Iris pigment epithelial cell (primary cell): Measurements from ENCODE around the gene EIF3A.
A peak's percentile ranks its signal among the peaks of the same experiment; 100 is the strongest.
"Not testable (repeated sequence)": the region's sequence is repeated elsewhere in the genome, so short reads cannot be mapped to it uniquely, and the experiment has no call there.

Source experiments
- DNase-seq: peaks from one replicate; pipeline ENCODE4 v3.0.0-alpha.2; 2011; ENCODE audit warnings: low read depth

EIF3A gene

DNA sequence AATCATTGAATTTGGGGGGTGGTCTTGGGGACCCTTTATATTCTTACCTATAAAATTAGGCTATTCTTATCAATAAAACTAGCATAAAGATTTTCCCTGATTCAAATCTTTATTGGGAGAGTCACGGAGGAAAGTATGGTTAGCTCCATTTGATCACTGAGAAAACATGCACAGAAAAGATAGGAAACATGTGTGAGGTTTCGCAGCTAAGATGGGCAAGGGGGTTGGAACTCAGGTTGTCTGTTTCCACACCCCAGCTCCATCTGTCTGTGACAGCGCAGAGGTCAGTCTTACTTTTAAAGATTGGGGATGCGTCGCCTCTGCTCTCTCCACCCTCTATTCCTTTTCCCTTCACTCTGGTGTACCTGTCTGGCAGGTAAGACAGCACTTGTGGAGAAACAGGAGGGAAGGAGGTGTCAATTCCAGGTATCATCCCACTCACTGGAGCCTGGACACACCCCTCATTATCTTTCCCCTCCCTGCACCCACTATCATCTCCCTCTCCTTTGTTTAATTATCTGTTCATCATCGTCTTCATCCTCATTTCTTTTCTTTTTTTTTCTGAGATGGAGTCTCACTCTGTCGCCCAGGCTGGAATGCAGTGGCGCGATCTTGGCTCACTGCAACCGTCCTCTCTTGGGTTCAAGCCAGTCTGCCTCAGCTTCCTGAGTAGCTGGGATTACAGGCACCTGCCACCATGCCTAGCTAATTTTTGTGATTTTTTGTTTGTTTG, 20.9 kb upstream of the EIF3A start:
- no peak for DNase-seq

DNA sequence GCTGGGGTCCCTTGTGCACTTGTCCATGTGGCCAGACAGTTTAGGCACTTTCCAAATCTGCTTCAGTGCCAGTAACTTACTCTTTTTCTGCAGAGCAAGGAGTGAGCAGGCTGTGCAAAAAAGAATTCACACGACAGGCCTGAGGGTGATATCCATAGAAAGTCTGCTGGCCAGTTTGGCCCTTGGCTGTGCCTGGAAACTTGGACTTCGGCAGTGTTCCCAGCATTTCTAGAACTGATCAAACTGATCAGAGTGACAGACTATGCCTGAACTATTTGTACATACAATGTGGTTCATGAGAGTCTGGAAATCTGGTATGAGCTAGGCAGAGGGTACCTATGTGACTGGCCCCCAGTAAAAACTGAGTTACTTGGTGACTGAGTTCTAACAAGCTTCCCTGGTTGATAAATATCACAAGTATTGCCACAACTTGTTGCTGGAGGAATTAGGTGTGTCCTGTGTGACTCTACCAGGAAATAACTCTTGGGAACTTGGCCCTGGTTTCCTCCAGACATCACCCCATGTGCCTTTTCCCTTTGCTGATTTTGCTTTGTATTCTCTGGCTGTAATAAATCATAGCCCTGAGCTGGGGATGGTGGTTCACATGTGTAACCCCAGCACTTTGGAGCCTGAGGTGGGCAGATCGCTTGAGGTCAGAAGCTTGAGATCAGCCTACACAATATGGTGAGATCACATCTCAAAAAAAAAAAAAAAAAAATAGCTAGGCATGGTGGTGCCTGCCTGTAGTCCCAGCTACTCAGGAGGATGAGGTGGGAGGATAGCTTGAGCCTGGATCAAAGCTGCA, 20.0 kb upstream of the EIF3A start:
- no peak for DNase-seq

DNA sequence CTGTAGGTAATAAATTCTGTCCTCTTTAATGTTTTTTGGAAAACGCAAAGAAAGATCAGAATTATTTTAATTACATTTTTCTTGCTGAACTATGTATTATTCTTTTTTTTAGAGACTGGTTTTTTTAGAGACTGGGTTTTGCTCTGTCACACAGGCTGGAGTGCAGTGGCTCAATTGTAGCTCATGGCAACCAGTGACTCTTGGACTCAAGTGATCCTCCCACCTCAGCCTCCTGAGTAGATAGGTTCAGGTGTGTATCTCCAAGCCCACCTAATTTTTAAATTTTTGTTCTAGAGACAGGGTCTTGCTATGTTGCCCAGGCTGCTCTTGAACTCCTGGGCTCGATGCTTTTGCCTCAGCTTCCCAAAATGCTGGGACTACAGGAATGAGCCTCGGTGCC, 18.0 kb upstream of the EIF3A start:
- no peak for DNase-seq

DNA sequence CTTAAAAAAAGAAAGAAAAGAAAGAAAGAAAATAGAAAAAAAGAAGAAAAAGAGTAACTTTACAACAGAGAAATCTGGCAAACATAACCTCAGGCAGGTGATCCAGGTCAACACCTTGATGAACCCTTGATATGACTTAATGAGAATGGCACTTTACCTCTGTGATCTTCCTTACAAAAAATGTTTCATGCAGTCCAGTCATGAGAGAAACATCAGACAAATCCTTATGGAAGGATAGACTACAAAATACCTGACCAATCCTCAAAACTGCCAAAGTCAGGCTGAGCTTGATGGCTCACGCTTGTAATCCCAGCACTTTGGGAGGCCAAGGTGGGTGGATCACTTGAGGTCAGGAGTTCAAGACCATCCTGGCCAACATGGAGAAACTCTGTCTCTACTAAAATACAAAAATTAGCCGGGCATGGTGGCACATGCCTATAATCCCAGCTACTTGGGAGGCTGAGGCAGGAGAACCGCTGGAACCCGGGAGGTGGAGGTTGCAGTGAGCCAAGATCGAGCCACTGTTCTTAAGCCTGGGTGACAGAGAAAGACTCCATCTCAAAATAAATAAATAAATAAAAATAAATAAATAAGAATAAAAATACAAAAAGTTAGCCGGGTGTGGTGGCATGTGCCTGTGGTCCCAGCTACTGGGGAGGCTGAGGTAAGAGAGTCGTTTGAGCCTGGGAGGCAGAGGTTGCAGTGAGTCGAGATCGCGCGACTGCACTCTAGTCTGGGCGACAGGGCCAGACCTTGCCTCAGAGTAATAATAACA, 16.2 kb upstream of the EIF3A start:
- not testable (repeated sequence) for DNase-seq

DNA sequence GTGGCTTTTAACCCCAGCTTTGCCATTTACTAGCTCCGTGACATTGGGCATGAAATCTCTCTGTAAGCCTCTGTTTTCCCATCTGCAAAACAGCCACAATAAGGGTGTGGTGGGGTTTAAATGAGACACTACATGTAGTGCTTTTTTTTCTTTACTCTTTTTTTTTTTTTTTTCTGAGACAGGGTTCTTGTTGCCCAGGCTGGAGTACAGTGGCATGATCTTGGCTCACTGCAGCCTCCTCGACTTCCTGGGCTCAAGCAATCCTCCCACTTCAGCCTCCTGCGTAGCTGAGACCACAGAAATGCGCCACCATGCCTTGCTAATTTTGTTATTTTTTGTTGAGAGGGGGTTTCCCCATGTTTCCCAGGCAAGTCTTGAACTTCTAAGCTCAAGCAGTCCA, 15.0 kb upstream of the EIF3A start:
- no peak for DNase-seq

DNA sequence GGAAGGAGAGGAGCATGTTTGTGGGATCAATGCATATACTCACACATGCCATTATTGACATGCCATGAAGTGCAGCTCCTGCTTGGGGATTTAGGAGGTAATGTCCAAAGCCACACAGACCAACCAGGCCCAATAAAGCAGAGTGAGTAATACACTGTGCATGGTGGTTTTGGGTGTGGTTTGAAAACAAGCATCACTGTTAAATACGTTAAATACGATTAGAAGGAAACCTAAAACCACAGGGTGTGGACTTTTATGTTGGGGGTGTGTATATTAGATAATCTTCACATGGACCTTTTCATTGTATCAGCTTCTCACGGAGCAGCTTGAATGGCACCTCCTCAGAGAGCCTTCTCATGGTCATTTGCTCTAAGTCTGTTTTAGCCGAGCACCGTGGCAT, 10.4 kb upstream of the EIF3A start:
- peak; percentile 75 for DNase-seq

DNA sequence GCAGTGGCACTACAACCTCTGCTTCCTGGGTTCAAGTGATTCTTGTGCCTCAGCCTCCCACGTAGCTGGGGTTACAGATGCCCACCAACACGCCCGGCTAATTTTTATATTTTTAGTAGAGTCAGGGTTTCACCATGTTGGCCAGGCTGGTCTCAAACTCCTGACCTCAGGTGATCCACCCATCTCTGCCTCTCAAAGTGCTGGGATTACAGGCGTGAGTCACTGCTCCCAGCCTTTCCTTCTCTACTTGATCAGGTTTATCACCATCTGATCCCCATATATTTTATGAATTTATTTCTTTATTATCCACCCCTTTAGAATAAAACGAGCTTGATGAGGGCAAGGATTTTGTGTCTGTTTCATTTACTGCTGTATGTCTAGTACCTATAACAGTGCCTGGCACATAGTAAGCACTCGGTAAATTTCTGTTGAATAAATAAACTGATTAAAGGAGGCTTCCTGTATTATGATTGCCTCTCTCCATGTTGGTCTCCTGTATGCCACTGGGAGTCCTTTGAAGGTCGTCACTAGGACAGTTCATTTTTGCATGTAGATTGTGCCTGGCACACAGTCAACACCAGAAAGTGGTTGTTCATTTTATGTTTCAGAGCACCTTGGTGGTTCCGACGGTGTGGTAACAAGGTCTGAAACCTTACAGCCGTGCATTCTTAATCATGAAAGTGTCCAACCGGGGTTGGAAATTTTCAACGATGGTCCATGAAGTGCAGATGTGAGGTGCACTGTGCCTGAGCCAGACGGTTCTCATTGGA, 9.6 kb upstream of the EIF3A start:
- DNase-seq = no peak

DNA sequence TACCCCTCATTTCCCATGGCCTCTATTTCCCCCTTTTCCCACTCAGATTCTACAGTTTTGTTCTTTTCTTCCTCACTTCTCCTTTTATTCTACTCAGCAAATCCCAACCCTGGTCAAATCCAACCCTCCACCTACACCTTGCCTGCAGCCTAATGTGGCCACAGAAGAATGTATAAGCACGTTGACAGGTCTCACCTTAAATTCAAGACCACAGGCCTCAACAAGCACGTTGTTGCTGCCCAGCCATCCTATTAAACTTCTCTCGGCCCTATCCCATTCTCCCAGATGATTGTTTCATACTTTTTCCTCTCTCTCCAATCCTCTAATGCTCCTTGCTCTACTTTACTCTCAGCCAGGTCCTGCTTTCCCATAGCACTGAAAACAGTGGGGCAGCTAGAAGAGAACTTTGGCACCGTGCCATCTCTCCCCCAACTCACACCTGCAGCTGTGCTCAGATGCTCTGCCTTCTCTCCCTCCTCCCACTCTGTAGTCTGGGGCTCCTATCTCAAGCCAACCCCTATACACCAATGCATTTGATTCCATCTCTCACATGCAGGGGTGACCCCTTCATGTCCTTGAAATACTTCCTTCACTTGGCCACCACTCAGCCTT, 6.8 kb upstream of the EIF3A start:
- DNase-seq = no peak

DNA sequence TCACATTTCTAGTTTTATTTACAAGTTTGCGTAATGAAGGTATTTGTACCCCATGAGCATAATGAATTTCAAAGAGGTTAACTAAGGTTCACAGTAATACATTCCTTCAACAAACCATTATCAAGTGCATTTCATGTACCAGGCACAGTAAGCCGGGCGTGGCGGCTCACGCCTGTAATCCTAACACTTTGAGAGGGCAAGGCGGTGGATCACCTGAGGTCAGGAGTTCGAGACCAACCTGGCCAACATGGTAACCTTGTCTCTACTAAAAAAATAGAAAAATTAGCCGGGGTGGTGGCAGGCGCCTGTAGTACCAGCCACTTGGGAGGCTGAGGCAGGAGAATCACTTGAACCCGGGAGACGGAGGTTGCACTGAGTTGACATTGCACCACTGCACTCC, 4.3 kb upstream of the EIF3A start:
- DNase-seq = no peak

DNA sequence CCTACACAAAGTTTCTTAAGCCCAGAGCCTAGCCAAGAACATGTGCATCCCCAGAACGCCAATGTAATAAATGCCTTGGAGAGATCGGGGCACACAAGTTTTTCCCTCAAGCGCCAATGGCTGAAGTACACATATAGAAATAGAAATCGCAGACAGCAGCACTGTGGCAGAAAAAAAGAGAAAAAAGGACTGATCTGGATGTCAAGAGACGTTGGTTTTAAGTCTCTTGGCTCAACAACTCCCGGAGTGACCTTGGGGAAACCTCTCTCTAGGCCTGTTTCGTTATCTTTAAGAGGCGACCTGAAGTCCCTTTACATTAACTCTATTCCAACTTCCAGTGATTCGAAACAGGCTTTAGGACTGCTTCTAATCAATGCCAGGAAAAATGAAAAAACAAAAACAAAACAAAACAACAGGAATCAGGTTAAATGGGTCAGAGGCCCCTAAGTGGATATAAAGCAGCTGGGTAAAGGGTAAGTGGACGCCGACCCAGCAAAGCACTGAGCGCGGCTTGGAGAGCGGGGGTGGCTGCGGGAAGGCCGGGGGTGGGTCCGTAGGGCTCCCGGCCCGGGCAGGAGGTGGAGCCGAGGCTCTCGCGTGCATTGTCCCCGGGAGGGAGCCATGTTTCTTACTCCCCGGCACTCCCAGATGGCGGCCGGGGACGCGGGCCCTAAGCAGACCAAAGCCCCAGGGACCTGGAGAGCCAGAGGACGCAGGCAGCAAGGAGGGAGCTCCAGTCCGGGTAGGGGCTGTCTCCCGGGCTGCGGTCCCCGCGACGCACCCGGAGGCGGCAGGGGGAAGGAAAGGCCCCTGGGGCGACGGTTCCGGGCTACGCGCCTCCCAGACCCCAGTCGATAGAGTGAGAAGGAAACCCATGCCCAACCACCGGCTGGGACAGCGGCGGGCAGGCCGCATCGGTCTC, 757 bp downstream of the EIF3A start:
- DNase-seq = peak; percentile 87

DNA sequence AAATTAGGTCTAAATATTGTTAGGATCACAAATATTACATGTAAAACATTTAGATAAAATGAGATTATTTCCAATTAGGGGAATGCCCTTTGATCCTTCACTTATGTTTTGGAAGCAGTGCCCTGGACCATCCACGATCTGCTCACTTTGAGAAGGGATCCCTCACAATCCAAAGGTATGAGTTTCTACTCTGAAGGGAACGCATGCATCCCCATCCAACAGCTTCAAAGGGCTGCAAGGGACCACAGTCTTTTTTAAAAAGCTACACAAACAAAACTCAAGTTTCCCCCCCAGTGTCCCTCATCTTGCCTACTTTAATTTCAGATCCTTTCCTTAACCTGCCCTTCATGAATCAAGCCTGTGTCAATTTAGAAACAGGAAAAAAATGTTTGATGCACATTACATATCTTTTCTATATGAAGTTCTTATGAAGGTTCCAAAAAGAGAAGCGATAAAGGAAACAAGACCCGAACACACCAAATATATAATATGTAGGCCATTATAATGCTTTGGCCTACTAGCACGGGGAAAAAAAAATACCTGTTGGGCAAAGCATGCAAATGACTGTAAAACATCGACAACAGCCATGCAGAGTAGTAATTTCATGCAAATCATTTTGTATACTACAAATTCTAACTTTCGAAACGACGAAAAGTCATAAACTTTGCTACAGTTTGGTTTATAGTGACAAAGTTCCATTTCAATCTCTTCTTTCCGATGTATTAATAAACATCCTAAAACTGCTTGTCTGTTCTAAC, 2.0 kb downstream of the EIF3A start:
- no peak for DNase-seq

DNA sequence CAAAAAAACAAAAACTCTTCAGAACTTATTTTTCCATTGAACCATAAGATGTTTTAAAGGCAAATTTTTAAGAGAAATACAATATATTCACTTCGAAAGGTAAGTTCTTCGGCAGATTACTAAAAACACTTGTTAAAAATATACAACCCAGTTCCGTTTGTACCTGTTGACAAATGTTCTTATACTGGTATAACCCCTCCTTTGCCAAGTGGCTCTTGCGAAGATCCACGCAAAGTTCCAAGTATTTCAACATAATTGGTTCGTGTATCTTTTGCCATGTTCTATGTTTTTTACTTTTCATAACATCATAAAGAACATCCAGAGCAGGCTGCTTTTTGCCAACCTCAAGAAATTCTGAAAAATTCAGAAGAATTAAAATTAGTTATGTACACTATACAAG, 7.0 kb downstream of the EIF3A start:
- DNase-seq = no peak

DNA sequence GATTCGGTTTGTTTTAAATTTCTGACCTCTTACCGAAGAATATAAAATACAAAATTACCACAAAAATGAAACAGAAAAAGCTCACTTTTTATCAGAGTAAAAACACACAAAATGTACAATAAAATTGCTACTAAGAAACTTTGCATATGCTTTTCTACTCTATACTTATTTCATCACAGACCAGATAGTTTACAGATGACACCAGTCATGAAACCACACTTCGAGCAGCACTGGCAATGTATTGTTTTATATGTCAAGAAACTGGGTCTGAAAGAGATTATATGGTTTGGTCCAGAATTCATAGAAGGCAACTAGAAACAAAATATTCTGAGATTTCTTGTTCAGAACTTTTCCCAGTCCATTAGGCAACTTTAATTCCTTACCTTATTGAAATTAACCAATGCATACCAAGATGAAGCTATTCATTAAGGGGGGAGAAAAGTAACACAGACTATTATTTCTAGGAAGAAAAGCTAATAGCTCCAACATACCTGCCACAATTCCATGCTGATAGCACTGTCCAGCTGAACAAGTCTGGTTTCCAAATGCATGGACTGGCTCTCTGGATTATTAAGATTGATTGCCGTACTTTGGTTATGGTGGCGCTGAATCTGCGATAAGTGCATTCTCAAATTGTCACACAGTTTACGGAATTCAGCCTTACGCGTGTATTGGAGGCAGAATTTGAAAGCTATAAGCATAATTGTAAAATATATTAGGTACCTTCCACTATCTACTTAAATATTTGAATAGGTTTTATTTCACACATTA, 10.0 kb downstream of the EIF3A start:
- no peak for DNase-seq

DNA sequence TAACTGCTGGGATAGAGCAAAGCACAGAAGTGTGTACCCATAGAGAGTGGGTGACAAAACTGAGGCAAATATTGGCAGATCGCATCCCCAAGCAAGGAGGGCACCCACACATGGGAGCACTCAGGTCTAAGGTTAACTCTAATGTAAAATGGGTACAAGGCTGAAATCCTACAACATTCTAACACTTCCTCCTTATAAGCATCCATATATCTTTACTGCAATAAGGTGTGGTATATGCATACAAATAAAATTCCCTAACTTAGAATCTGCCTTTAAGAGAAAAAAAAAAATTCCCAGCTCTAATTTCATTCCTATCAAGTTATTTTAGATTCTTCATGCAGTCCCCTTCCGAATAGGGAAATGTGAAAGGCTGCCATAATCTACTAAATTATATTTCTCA, 18.7 kb downstream of the EIF3A start:
- DNase-seq = no peak

DNA sequence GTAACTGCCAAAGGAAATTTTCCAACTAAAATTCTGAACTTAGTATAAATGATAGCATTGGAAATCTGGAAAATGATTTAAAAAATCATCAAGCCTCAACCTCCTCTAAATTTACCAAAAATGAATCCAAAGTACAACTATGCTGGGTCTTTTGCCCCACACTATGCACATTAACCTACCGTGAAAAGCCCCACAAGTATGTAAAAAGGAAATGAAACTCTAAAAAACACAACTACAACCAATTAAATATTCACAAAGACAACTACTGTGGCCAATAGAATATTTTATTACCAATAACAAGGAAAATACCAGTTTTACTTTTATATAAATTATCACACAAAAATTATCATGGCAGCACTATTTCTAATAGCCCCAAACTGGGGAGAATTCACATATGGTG, 19.3 kb downstream of the EIF3A start:
- no peak for DNase-seq

DNA sequence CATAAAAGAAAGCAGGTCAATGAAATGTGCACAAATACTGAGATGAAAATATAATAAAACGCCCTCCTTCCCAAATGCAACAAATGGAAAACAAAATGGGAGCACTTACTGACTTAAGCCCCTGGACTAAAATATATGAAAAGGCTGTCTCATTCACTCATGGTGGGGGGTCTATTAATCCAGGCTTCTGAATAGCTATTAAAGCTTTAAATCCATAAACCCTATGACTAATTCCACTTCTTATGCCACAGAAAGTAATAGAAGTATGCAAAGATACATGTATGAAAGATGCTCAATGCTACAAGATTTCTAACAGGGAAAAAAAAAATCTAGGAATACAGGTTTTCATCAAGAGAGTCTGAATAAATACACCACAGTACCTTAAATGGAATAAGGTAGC, 20.5 kb downstream of the EIF3A start:
- DNase-seq = no peak

DNA sequence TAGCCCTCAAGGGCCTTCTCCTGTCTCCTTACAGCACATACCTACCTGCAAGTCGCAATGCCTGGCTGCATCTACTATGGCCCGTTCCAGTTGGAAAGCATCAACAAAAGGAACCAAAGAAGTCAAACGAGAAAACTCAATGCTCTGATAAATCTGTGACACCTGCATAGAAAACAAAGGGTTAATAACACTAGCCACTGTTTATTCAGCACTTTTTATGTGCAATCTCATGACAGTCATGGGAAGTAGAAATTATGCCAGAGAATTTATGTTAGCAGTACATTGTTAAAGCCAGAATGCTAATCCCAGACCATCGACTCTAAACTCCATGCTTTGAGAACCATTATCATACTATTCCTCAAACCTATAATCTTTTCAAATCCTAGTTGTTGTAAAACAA, 21.1 kb downstream of the EIF3A start:
- DNase-seq = no peak

DNA sequence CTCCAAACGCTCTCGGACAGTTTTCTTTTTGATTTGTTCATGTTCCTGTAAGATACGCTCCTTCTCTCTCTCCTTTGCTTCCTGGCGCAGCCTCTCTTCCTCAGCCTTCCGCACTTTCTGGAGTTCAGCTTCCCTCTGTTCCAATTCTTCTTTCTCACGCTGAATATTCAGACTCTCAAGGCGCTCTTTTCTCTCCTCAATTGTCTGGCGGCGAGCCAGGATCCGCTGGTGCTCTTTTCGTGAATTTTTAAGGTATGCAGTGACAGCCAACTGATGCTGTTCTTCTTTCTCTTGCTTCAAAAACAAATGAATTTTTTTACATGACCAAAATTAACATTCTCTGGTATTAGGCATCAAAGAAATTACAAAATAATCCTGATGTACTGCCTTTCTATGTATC, 22.6 kb downstream of the EIF3A start:
- no peak for DNase-seq

DNA sequence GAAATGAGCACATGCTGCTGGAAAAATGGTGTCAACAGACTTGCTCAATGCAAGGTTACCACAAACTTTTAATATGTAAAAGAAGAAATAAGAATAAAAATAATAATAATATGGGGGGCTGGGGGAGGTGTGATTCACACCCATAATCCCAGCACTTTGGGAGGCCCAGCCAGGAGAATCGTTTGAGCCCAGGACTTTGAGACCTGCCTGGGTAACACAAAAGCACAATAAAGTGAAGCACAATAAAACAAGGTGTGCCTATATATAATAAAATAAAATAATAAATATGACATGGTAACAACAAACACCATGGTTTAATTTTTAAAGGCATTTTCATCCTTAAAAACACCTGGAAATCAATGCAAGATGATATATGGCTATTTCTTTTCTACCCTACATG, 25.1 kb downstream of the EIF3A start:
- DNase-seq = no peak
